GOT3 (cell line): Measurements from ENCODE around the gene MATN1.

ENCODE experiments used
- DNase-seq: peaks from one replicate; lab custom pipeline; 2025; ENCODE audit warnings: mixed read lengths; lab: John Stamatoyannopoulos, UW

The MATN1 gene

DNA sequence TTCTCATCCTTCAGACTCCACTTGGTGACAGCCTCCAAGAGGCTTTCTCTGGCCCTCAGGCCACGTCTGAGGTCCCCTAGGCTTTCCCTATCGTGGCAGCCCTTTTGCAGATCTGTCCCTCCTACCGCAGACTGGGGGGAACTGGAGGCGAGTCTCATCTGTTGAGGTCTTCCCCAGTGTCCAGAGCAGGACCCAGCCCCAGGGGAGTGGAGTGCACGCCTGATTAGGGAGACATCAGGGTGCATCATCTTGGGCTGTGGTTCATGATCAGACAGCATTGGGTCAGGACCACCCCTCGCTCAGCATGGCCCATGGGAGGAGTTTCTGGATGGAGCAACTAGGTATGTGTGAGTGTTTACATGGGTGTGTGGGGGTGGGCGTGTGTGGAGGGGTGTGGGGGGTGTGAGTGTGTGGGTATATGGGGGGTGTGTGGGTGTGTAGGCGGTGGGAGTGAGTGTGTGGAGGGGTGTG lies 8.5 kb upstream of the MATN1 start:
- no peak for DNase-seq

DNA sequence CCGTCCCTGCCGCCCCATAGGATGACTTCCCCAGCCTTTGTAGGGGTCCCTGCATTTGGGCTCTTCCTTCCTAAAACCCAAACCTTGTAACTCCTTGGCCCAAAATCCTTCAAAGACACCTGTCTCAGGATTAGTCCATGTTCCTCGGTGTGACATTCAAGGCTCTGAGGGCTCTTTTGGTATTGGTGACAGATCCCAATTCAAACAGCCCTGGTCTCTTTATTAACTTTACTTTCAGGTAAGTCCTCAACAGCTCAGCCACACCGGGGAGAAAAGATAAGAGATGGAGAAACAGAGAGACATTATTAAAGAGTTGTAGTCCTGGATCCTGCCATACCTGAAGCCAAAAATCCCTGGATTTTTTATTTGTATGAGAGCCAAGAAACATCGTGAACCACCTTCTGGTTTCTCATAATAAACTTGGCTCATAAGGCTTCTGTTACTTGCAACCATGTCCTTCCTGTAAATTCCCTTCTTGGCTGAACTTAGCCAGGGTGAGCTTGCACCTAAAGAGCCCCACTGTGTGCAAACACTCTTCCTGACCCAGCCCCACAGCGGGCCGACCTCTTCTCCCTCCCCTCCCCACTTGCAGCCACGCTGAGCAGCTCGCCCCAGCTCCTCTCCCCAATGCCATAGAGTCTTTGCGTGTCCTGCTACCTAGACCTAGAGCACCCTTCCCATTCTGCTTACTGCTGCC lies 7.9 kb upstream of the MATN1 start:
- no peak for DNase-seq

DNA sequence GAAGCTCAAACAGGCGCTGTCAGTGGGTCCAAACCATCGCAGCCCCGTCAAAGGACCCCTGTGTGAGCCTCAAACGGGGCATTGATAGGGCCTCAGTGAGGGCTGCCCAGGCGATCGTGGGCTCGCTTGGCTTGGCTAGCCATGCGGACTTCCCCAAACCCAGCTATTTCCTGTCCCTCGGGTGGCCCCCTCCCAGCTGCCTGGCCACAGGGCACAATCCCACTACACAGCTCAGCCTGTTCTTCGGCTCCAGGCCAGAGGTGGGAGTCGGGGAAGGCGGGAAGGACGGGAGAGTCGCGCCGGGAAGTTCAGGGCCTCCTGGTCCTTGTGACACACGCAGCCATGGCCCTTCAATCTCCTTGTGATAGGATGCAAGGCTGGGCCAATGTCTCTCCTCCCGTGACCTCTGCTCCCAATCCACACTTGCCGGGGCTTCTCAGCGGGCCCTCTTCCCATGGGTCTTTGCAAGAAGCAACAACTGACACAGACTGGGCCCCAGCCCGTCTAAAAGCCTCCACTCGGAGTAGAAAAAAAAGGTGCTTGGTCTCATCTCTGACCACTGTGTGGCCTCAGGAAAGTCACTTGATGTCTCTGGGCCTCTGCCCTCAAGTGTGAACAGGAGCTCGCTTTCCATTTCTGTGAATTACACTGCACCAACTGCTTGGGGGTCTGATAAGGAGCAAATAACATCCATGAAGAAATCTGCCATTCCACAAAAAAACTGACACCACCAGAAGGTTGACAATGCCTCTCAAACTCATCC lies 7.1 kb upstream of the MATN1 start:
- no peak for DNase-seq

DNA sequence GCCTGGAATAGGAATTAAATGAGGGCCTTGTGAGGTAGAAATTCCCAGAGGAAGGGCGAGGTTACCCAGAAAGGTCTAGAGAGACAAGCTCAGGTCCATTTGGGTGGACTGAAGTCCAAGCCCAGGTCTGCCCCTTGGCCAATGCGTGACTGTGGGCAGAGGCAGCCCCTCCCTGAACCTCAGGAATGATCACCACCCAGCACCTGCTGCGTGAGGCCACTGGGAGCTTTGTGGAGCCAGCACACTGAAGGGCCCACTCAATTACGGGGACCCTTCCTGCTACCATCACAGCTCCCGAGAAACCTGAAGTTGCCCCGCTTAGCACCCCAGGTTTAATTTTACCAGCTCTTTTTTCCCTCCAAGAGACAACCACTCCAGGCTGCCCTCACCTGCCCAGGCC lies 6.5 kb upstream of the MATN1 start:
- no peak for DNase-seq

DNA sequence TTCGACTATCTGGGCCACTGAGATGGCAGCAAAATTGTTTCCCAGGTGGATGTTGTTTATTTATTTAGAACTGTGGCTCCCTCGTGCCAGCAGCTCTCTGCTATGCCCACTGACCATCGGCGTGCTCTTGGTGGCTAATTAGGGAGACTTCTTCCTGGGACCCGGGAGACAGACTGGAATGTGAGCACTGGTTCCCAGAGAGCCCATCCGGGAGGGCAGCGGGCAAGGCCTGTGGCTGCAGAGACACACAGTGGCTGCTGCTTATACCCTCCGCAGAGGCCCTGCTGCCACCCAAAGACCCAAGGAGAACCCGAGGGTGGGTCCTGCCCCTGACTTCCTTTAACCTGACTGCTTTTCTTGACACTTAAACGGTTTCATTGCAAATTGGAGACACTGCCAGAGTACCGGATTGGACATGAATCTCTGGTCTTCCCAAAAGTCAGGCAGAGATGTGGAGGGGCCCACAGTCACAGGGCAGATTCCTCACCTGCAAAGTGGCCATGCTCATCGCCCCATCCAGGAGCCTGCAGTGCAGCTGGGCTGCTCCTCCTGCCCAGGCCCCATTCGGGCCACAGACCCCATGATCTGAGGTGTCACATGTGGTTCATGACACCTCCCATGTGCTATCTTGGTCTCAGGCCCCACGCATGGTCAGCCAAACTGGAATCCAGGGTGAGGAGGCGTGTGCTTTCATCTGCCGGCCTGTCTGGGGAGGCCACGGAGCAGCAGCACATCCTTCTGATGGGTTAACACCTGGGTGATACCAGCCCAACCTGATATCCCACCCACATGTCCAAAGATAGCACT lies 5.7 kb upstream of the MATN1 start:
- no peak for DNase-seq

DNA sequence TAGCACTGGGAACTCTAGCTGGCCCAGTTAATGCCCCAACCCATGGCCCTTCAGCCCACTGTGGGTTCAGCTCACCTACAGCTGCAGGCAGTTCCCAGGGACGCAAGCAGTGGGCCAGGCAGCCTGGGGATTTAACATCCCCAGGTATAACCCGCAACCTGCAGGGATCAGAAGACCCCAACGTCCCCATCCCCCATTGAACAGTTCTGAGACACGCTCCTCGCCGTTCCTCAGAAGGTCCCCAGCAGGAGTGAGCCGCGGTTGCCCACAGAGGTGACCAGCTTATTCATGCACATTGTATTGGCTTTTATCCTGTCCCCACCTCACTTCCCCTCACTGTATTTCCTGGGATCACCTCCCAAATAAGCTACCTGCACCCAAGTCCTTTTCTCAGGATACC lies 5.0 kb upstream of the MATN1 start:
- no peak for DNase-seq

DNA sequence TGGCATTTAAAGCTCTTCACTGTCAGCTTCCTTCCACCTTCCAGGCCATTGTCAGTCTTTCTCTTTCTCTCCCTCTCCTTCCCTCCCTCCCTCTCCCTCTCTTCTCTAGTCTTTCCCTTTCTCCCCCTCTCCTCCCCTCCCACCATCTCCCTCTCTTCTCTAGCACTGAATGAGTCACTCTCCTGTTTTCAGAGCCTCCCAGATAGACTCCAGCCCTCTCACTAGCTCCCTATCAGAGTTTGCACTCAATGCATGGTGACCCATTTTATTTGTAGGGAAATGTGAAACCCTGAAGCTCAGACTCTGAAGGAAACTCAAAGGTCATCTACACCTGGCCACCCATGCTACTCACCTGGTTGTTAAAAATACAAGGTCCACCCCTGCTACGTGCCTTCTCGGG lies 4.4 kb upstream of the MATN1 start:
- DNase-seq = no peak

DNA sequence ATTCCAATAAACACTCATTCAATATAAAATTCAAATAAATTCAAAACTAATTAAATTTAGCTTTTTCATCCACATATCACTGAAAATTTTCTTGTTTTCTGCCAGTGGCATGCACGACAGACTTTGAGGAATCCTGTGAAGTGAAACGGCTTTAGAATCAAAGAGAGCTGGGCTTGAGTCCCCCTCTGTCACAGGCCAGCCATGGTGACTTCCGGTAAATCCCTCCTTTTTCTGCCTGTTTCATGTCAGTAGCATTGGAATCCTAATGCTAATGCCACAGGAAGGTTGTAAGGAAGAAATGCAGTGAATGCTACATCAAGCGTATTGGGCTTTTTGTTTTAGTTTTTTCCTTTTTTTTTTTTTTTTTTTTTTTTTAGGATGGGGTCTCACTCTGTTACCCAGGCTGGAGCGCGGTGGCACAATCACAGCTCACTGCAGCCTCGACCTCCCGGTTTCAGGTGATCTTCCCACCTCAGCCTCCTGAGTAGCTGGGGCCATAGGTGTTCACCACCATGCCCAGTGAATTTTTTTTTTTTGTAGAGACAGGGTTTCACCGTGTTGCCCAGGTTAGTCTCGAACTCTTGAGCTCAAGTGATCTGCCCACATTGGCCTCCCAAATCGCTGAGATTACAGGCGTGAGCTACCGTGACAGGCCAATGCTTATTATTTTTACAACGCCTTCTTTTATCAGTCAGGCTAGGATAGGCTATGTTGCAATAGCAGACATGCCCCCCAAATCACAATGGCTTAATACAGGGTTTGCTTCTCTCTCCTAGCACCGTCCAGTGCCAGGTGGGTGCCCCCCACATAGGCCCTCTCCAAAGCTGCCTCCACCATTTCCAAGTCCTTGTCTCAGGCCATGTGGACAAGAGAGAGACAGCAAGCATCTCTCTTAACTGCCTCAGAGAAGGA lies 3.6 kb upstream of the MATN1 start:
- no peak for DNase-seq

DNA sequence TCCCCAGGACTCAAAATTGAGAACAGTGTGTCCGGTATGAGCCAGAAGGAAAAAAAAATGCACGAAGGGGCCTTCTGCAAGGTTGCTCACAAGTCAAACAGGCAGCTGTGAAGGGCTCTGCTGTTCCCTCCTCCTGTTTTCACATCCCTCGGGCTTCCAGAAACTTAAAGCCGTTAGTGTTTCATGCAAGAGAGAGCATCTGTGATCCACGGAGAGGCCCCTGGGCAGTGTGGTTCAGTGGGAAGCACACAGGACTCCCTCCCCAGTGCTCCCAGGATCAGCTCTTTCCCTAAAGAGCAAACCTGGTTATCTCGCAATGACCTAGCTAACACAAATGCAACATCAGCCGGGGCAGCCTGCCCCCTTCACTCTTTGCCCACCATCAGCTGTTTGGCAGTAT lies 2.9 kb upstream of the MATN1 start:
- DNase-seq = no peak

DNA sequence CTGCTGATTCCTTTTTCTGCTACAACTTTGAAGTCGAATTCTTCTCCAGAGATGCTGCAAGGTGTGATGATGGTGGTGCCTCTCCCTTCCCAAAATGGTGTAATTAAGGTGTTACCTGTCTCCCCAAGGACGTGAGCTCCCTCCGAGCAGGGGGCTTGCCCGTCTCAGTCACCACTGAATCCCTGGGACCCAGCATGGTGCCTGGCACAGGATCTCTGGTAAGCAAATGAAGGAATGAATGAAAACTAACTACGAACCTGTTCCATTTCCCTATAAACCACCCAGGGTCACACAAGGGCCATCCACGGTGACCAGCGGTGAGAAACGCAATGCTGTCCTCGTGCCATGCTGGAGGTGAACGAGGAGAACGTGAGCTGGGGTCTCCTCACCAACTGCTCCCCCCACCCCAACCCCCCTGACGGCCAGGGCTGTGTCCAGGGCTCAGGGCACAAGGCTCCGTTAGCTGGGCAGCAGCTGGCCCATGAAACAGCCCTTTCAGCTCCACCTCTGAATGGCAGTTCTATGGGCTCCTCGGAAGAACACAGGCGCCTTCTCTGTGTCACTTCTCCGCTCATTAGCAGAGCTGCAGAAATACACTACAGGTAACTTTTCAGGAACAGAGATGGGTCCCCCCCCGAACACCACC lies 2.2 kb upstream of the MATN1 start:
- DNase-seq = no peak

DNA sequence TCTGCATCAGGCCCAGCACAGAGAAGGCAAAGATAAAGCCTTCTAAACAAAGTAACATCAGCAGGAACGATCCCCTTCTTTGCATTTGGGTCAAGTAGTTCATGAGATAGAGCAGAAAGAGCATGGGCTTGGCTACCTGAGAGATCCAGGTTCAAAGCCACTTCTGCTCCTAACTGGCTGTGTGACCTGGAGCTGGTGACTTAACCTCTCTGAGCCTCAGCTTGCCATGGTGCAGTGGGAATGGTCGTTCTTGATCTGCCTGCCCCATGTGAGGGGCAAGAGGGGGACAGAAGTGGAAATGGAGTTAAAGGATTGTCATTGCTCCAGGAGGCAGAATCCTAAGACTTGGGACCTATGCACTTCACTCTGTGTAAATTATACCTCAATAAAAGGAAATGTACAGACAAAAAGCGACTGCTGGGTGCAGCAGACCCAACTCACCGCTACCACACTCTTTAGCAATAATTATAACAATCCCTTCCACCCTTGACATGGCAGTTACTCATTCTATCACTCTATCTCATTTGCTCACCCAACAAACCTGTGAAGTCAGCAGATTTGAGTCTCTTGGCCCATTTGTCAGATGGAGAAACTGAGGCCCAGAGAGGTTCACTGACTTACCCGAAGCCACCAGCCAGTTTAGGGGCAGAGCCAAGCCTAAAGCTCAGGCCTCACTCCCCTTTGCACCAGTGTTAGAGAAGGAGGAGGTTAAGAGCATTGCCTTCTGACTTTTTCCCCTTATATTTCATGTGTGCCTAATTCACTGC lies 1.5 kb upstream of the MATN1 start:
- no peak for DNase-seq

DNA sequence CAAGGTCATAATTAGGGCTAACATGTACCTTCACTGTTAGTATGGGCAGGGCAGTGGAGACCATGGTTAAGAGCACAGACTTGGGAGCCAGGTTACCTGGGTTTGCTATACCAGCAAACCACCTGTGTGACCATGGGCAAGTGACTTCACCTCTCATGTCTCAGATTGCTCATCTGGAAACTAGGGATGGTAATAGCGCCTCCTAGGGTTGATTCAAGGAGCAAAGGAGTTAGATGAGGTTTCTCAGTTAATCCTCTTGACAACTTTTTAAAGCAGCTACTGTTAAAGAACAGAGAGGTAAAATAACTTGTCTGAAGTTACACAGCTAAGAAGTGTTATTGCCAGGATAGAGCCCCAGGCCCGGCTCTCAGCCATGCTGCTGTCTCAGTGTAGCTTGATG lies 790 bp upstream of the MATN1 start:
- DNase-seq = no peak

DNA sequence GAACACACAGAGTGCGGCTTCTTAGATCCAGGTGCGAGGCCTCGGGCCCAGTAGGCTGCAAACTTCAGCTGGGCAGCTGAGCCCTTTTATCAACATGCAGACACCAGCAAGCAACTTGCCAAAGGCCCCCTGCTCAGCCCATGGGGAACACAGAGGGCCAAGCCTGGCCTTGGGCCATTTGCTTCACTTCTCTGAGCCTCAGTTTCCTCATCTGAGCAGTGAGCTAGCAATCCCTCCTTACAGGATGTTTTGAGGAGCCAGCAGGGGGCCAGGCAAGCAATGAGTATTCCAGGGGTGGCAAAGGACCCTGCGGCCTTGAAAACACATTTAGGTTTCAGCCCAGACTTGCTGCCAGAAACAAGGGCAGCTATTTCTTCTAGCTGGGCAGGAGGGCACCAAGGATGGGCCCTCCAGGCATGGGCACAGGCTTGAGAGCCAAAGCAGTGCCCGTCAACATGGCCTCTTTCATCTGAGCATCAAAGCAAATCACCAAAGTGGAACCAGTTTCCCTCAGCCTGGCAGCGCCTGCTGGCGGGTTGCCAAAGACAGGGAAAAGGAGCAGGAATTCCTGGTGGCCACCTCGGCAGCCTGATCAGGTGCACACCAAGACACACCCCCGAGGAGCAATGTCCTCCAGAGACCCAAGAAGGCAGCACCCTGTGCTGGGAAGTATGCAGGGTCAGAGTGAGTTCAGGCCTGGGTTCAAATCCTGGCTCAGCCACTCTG lies 1.4 kb downstream of the MATN1 start:
- no peak for DNase-seq

DNA sequence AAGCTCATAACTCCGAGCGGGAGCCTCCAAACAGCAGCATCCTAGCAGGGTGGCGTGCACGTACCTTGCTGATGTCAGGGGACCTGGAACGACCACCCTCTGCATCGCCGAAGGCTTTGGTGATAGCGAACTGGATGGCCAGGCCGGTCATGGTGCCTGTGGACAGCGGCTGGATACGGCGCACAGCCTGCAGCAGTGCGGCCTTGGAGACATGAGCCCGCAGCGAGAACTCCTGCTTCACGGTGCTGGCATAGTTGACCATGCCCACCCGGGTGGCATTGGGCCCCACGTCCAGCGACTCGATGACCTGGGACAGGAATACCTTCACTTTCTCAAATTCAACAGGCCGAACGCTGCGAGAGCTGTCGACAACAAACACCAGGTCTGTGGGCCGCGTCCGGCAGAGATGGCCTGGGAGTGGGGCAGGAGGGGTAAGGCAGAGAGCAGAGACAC lies 2.0 kb downstream of the MATN1 start:
- no peak for DNase-seq

DNA sequence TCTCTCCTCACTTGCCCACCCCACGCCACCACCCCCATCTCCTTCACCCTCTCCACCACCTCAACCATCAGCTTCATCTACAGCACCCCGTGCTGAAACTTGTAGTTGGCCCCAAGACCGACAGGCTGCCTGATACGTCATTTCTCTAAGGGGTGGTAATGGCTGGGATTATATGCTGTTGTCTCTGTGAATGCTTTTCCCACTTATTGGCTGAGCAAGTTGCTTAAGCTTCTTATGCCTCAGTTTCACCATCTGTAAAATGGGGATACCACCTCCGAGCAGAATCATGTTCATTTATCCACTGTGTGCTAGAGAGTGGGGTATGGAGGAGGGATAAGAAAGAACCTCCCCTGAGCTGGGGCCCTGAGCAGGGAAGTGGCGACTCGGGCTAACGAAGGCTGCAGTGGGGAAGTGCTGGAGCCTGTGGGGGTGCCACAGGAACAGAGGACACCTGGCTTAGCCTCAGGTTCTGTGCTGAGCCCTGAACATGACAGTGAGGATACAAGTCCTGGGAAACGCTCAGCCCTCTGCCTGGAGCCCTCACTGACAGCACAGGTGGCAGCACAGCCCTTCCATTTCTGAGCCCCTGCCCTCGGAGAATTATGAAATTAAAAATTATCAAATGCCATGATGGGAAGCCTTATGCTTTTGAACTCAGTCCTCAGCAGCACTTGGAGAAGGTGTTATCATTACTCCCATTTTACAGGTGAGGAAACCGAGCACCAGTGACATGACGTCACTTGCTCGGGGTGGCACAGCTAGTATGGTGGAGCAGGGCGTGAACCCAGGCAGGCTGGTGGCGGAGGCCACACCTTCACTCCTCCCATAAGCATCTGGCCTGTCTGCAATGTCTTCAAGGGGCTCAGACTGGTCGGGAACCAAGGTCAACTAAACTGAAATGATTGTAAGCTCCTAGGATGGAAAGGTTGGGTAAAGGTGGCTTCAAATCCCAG lies 2.8 kb downstream of the MATN1 start:
- DNase-seq = no peak

DNA sequence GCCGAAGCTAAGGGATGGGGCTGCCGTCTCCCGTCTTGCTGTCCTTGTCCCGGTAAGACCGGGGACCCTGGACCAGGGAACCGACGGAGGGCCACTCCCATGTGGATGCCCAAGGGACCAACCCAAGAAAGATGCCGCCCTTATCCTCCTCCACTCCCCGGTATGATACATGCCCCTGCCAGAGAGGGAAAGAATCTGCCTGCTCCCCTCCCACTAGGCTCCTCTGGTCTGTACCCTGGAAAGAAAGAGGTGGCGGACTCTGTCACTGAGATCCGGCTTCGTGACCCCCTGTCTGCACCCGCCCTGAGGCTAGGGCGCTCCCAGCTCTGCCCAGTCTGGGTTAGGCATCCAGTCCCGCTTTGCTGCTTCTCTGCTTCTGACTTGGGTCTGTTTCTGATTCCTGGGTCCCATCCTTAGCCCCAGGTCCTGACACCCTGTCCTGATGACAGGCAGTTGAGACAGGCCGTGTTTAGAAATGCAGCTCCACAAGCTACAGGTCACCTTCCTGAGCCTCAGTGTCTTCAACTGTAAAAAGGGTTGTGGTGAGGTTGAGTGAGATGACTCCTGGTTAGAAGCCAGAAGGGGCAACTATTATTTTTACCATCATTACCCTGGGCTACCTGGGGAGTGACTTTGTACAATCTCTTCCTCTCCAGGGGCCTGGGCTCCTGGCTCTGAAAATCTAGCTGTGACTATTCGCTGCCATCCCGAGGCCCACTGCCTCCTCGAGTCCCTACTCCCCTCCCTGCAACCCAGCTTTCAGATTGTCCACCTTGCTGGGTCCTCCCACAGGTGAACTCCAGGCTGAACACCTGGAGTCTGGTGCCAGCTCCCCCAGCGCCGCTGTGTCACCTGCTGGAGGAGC lies 3.7 kb downstream of the MATN1 start:
- peak; percentile 40 for DNase-seq

DNA sequence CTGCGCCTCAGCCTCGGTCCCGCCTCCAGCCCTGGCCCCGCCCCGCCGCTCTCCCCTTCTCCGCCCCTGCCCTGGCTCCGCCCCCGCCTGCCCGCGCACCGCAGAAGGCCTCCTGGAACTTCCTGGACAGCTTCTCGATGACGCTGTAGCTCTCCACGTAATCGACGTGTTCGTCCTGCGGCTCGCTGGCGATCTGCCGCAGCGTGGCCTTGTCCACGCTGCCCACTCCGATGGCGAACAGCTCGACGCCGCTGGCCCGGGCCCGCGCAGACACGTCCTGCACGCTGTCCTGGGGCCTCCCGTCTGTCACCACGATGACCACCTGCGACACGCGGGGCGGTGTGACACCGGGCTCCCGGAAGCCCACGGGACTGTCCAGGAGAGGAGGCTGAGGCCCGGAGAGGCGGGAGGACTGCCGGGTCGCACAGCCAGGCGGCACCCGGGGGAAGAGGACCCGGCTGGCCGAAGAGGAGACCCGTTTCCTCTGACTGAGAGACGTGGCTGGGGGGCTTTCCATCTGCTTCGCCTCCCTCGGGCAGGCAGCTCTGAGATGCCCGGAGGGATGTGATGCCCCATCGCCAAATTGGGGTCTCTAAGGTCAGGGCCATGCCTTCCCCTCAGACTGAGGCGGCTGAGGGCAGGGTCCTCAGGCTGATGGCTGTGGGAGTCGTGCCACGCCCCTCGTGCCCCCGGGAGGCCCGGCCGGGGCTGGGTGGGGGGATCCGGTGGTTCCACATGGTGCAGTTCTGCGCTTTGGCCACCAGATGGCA lies 4.6 kb downstream of the MATN1 start:
- DNase-seq = no peak
